HepG2 (cell line): ENCODE data around the gene TACC2. TPM values are rescaled to one million over a fixed set of nuclear protein-coding genes. Genes with fewer than 3 reads are reported as not detected.

Source experiments
- CENPX ChIP-seq: sonication (generic); formaldehyde crosslinking; IDR thresholded peaks from 2 replicates; pipeline ENCODE4 v1.9.0; 2021; ENCODE audit warnings: mild to moderate bottlenecking, missing genetic modification reagents, moderate library complexity
- IKZF5 ChIP-seq: IDR thresholded peaks from 2 replicates; pipeline ENCODE4 v1.6.1; 2018; ENCODE audit warnings: missing genetic modification reagents, mild to moderate bottlenecking, missing compliant biosample characterization
- RARA ChIP-seq: IDR thresholded peaks from 2 replicates; pipeline ENCODE4 v1.6.1; 2016; ENCODE audit warnings: missing genetic modification reagents, missing compliant biosample characterization
- SP4 ChIP-seq: sonication (generic); formaldehyde crosslinking; IDR thresholded peaks from 2 replicates; pipeline ENCODE4 v1.8.1; 2023; ENCODE audit warnings: mild to moderate bottlenecking, missing genetic modification reagents
- TCF7L2 ChIP-seq: IDR thresholded peaks from 2 replicates; pipeline ENCODE4 v1.6.1; 2011; ENCODE audit warnings: mild to moderate bottlenecking, low read depth, low read length, moderate library complexity
- ZBTB44 ChIP-seq: sonication (generic); formaldehyde crosslinking; IDR thresholded peaks from 2 replicates; pipeline ENCODE4 v1.4.0; 2020; ENCODE audit warnings: missing genetic modification reagents
- polyA plus RNA-seq, 8 experiments: library from polyadenylated mRNA; depleted of rRNA in 3 of 8; stranded (reverse) in 7 of 8; unstranded in 1 of 8; fragments of >200 nt; fragmentation: Illumina TruSeq in 4 of 8; extraction: Trizol in 4 of 8; gene quantifications; 2 replicates each; pipeline versions ENCODE4 v1.2.1 to v1.2.3, GENCODE V29; 2011 to 2016; ENCODE audit warnings: low read depth in 4 of 8, missing spikeins in 1 of 8, mixed read lengths in 1 of 8; ENCODE audit not compliant: insufficient read depth in 1 of 8
- total RNA-seq, 5 experiments: library from RNA; depleted of rRNA; stranded (reverse); fragments of >200 nt; fragmentation: Illumina TruSeq; extraction: Trizol; gene quantifications; 2 replicates each; pipeline ENCODE4 v1.2.3, GENCODE V29; 2016; ENCODE audit warnings: low read depth in 1 of 5
- TF ChIP-seq, protein P1 (sequence below): sonication (generic); formaldehyde crosslinking; IDR thresholded peaks from 2 replicates; pipeline ENCODE4 v1.5.0; 2020; ENCODE audit warnings: missing genetic modification reagents

TACC2 gene
- total and polyA plus RNA-seq, 2 of the 13 experiments (the other 11 are each of a cell fraction or from before 2014, with no cell fraction given), result 11.8 to 16.0 TPM

- TF ChIP-seq IKZF5 (CRISPR knock-in tag), result no peak
- no peak for TF ChIP-seq SP4
- no peak for TF ChIP-seq CENPX (CRISPR knock-in tag)
- TF ChIP-seq TCF7L2, result no peak
- no peak for TF ChIP-seq ZBTB44 (CRISPR knock-in tag)
- TF ChIP-seq RARA (CRISPR knock-in tag), result no peak
- TF ChIP-seq, protein P1, sequence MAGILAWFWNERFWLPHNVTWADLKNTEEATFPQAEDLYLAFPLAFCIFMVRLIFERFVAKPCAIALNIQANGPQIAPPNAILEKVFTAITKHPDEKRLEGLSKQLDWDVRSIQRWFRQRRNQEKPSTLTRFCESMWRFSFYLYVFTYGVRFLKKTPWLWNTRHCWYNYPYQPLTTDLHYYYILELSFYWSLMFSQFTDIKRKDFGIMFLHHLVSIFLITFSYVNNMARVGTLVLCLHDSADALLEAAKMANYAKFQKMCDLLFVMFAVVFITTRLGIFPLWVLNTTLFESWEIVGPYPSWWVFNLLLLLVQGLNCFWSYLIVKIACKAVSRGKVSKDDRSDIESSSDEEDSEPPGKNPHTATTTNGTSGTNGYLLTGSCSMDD (CRISPR knock-in tag), result no peak
Measured at GRCh38 chr10:122053314-122053713, 64.4 kb downstream of the TACC2 start (continued).
